ENCODE measurements around the gene SP1. TPM values are rescaled to one million over a fixed set of nuclear protein-coding genes. Genes with fewer than 3 reads are reported as not detected.
"Not testable (repeated sequence)": the region's sequence is repeated elsewhere in the genome, so short reads cannot be mapped to it uniquely, and the experiment has no call there.

The SP1 gene
- total RNA-seq, 1 donor from 2014 or later = 65.6 TPM

DNA sequence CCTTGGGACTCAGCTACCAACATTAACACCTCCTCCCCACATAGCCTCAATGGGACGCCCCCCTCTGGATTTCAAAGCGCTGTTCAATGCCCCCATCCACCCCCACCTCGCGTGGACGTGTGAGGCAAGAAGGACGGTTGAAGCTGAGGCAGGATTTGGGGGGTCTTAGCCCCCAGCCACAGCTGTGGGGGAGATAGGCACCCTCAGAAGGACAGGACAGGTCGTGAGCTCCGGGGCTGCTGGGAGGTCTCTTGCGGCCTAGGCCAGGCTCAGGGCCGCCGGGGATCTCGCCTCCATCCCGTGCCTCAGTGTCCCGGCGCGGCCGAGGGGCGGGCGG, 35.5 kb upstream of the SP1 start:
- peak overlapping the region; percentile 61 for H3K4me3 Mint-ChIP-seq
- no peaks in the 10 kb centered on the region for H3K36me3 Mint-ChIP-seq (ENCODE audit: low read depth)
- H3K9me3 Mint-ChIP-seq = no peaks in the 10 kb centered on the region
- intact Hi-C loops (cut with micrococcal nuclease) = no loop called here
- peak overlapping the region; percentile 64 for H3K27ac Mint-ChIP-seq
- no peak for DNase-seq (ENCODE audit: low spot score)
- peaks cover 15% of the 10 kb centered on the region for H3K27me3 Mint-ChIP-seq (ENCODE audit: insufficient read depth)
- H3K4me1 Mint-ChIP-seq (ENCODE audit: low read depth) = peaks cover 23% of the 10 kb centered on the region

DNA sequence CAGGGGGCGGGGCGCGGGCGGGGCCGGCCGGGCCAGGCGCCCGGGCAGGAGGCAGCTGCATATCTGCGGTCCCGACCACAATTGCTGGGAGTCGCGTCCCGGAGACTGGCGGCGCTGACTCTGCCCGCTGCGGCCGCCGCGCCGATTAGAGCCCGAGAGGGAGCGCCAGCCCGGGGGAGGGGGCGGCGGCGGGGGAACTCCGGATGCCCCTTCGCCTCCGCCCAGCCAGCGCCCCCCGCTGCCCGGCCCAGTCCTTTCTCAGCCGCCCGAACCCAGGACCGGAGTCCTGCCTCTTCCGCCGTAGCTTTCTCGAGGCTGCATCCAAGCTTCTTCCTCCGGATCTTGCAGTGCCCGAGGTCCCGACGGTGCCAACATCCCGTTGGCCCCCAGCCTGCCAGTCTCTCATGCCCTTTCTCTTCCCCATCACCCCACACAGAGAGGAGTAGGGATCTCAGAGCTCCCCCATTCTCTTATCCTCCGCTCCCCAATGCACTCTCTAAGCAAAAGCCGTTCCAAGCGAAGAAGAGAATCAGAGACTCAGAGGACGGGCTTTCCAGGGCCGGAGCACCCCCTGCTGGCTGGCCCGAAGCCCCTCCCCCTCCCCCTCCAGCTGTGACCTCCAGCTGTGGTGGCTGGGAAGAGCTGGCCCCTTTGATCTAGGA, 35.0 kb upstream of the SP1 start:
- Mint-ChIP-seq H3K4me3 (peak overlapping the region; percentile 99), H3K4me1 (ENCODE audit: low read depth) (peaks cover 23% of the 10 kb centered on the region), H3K9me3 (no peaks in the 10 kb centered on the region), H3K27ac (peak overlapping the region; percentile 96), H3K36me3 (ENCODE audit: low read depth) (no peaks in the 10 kb centered on the region), H3K27me3 (ENCODE audit: insufficient read depth) (peaks cover 12% of the 10 kb centered on the region)
- DNase-seq (ENCODE audit: low spot score) = peak; percentile 41
- intact Hi-C loops (cut with micrococcal nuclease) = loop anchor here (1.0 kb wide), 3 partner anchors 21 to 186 kb away; no protein-coding TSS in a partner anchor

DNA sequence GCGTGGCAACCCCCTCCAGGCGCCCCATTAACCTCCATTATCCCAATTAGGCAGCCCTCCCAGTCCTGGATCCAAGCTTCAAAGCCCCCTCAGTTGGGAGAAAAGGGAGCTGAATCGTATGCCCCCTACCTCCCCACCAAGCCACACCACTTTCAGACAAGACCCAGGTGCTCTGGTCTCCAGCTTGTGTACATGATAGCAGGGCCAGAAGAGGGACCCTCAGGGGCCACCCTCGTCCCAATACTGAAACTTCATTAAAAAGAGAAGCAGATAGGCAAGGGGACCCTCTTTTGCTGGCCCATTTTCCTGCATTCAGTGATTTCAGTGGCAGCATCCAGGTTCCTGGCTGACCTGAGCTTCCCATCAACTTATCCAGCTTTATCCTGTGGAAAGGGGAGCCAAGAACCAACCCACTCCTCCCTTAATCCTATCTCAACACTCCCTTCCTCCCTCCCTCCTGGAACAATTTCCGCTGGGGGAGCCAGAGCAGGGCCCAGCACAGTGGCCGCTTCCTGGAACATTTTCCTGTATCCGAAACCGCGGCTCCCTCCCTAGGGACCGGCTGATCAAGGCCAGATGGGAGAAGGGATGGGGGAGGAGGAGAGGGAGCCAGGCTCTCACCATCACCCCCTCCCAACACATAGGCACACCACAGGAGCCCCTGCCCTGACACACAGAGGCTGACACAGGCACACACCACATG, 34.3 kb upstream of the SP1 start:
- DNase-seq (ENCODE audit: low spot score) = no peak
- no peaks in the 10 kb centered on the region for H3K36me3 Mint-ChIP-seq (ENCODE audit: low read depth)
- H3K27ac Mint-ChIP-seq = peak overlapping the region; percentile 29
- peaks cover 8% of the 10 kb centered on the region for H3K27me3 Mint-ChIP-seq (ENCODE audit: insufficient read depth)
- peak overlapping the region; percentile 99 for H3K4me3 Mint-ChIP-seq
- H3K4me1 Mint-ChIP-seq (ENCODE audit: low read depth) = peaks cover 23% of the 10 kb centered on the region
- H3K9me3 Mint-ChIP-seq = no peaks in the 10 kb centered on the region
- intact Hi-C loops (cut with micrococcal nuclease) = loop anchor here (1.0 kb wide), 3 partner anchors 21 to 186 kb away; no protein-coding TSS in a partner anchor

DNA sequence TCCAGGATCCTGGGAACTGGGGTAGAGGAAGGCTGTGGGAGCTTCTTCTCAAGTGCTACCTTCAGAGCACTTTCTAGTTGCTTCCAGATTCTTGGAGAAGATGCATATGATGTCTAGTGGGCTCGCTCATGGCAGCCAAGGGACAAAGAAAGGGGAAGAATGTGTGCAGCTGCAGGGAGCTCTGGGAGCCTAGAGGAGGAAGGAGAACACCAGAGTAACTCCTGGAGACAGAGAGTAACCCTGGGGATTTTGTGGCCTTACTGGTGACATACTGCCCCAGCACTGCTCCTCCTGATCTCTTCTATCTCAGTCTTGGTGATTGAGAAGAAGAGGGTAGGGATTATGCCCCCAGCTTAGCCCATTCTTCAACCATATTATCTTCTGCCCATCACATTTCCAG, 33.5 kb upstream of the SP1 start:
- H3K27ac Mint-ChIP-seq = no peak overlapping the region
- H3K27me3 Mint-ChIP-seq (ENCODE audit: insufficient read depth) = peaks cover 7% of the 10 kb centered on the region
- no peaks in the 10 kb centered on the region for H3K36me3 Mint-ChIP-seq (ENCODE audit: low read depth)
- intact Hi-C loops (cut with micrococcal nuclease) = no loop called here
- DNase-seq (ENCODE audit: low spot score) = no peak
- H3K4me1 Mint-ChIP-seq (ENCODE audit: low read depth) = peaks cover 23% of the 10 kb centered on the region
- H3K9me3 Mint-ChIP-seq = no peaks in the 10 kb centered on the region
- H3K4me3 Mint-ChIP-seq = no peak overlapping the region

DNA sequence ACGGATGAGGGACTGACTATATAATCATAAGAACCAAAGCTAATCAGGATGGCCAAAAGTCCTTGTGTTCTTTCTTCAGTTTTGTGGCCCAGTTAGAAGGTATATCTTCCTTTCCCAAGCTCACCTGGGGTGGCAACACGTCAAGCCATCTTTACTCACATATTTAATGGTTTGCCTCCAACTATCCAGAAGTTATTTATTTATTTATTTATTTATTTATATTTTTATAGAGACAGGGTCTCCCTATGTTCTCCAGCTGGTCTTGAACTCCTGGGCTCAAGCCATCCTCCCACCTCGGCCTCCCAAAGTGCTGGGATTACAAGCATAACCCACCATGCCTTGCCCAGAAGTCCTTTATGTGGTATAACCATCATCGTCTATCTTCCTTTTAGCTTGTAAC, 32.1 kb upstream of the SP1 start:
- intact Hi-C loops (cut with micrococcal nuclease) = no loop called here
- no peak for DNase-seq (ENCODE audit: low spot score)

DNA sequence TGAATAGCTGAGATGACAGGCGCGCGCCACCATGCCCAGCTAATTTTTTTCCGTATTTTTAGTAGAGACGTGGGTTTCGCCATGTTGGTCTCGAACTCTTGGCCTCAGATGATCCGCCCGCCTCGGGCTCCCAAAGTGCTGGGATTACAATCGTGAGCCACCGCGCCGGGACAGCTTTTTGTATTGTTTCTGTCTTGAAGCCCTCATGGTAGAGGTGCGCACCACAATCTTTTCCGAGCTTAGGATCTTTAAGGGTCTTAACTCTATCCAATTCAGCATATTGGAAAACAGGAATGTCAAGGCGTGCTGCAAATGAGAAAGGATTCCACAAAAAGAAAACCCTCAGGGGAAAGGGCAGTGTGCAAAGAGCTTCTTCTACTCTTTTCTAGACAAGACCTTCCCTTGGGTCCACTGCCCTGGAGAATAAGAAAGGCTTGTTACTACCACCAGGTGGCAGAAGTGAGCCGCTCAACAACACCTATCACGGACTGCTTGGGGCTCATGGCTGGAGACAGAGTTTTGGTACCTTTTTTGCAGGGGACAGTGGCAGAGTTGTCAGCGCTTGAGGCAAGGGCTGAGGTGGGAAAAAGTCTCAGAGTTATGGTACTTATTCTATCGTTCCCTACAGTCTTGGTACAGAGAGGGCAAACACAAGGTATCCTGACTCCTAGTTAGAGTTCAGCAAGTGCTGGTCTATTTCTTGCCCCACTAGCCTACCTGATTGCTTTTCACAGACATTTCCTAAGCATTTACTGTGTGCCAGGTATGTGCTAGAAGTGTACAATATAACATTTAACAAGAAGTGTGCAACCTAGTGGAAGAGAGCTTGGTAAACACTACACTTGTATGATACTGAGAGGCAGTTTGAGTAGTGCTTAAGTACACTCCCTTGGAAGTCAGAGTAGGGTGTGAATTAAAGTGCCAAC, 27.4 kb upstream of the SP1 start:
- Mint-ChIP-seq H3K4me3 (no peak overlapping the region), H3K27ac (peak overlapping the region; percentile 47), H3K36me3 (ENCODE audit: low read depth) (no peaks in the 10 kb centered on the region), H3K4me1 (ENCODE audit: low read depth) (peaks cover 10% of the 10 kb centered on the region), H3K27me3 (ENCODE audit: insufficient read depth) (no peaks in the 10 kb centered on the region), H3K9me3 (no peaks in the 10 kb centered on the region)
- DNase-seq (ENCODE audit: low spot score) = peak; percentile 78
- intact Hi-C loops (cut with micrococcal nuclease) = loop anchor here (1.0 kb wide), 5 partner anchors 30 to 156 kb away; partner anchors contain the start of gene PRR13

More for the DNA sequence above, 32.1 kb upstream of the SP1 start:
- peaks cover 4% of the 10 kb centered on the region for H3K27me3 Mint-ChIP-seq (ENCODE audit: insufficient read depth)
- no peaks in the 10 kb centered on the region for H3K36me3 Mint-ChIP-seq (ENCODE audit: low read depth)
- peaks cover 30% of the 10 kb centered on the region for H3K4me1 Mint-ChIP-seq (ENCODE audit: low read depth)
- no peaks in the 10 kb centered on the region for H3K9me3 Mint-ChIP-seq
- H3K4me3 Mint-ChIP-seq = no peak overlapping the region
- H3K27ac Mint-ChIP-seq = no peak overlapping the region

DNA sequence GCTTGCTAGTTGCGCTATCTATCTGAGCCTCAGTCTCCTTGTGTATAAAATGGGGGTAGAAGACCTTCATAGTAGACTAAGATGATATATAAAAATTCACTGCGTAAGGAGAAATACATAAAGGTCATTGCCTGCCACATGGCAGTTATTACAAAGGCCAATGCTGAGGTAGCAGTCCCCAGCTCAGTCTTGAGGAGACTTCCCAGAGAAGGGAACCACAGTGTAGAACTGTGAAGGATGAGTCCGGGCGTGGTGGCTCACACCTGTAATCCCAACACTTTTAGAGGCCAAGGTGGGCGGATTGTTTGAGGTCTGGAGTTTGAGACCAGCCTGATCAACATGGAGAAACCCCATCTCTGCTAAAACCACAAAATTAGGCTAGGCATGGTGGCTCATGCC, 26.7 kb upstream of the SP1 start:
- no peak for DNase-seq (ENCODE audit: low spot score)
- Mint-ChIP-seq H3K36me3 (ENCODE audit: low read depth) (no peaks in the 10 kb centered on the region), H3K27ac (no peak overlapping the region), H3K27me3 (ENCODE audit: insufficient read depth) (no peaks in the 10 kb centered on the region), H3K4me1 (ENCODE audit: low read depth) (peaks cover 10% of the 10 kb centered on the region), H3K4me3 (no peak overlapping the region), H3K9me3 (no peaks in the 10 kb centered on the region)
- intact Hi-C loops (cut with micrococcal nuclease) = no loop called here

DNA sequence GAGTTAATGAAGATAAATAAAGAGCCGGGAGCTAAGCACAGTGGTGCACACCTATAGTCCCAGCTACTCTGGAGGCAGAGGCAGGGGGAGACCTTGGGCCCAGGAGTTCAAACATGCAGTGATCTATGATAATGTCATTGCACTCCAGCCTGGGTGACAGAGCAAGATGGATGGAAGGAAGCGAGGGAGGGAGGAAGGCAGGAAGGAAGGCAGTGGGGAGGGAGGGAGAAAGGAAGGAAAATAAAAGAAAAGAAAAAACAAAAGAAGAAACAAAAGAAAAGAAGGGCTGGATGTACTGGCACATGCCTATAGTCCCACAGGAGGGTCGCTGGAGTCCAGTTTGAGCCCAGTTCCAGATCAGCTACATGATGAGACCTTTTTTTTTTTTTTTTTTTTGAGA, 24.9 kb upstream of the SP1 start:
- Mint-ChIP-seq H3K36me3 (ENCODE audit: low read depth) (no peaks in the 10 kb centered on the region), H3K9me3 (no peaks in the 10 kb centered on the region), H3K27ac (no peak overlapping the region), H3K4me3 (no peak overlapping the region), H3K27me3 (ENCODE audit: insufficient read depth) (no peaks in the 10 kb centered on the region), H3K4me1 (ENCODE audit: low read depth) (peaks cover 10% of the 10 kb centered on the region)
- intact Hi-C loops (cut with micrococcal nuclease) = no loop called here
- DNase-seq (ENCODE audit: low spot score) = no peak

DNA sequence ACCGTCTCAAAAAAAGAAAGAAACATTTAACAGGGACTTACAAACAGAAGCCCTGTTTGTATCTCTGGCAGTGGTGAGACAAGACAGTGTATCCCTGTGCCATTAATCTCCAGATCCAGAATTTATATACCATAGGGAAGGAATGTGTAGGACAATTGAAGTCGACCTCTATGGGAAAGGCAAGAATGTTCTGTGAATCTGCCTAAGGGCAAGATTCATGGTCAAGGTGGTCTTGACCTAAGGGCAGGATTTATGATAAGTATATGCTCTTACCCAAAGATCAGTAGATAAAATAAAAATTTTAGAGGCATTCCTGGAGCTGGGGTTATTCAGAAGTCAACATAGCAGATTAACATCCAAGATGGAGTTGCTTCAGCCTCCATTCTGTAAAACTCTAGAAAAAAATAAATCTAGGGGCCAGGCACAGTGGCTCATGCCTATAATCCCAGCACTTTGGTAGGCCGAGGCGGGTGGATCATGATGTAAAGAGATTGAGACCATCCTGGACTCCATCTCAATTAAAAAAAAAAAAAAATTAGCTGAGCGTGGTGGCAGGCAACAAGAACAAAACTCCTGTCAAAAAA, 21.0 kb upstream of the SP1 start:
- Mint-ChIP-seq H3K9me3 (no peaks in the 10 kb centered on the region), H3K4me3 (no peak overlapping the region), H3K4me1 (ENCODE audit: low read depth) (no peaks in the 10 kb centered on the region), H3K27me3 (ENCODE audit: insufficient read depth) (no peaks in the 10 kb centered on the region), H3K36me3 (ENCODE audit: low read depth) (no peaks in the 10 kb centered on the region), H3K27ac (no peak overlapping the region)
- DNase-seq (ENCODE audit: low spot score) = no peak
- intact Hi-C loops (cut with micrococcal nuclease) = no loop called here

DNA sequence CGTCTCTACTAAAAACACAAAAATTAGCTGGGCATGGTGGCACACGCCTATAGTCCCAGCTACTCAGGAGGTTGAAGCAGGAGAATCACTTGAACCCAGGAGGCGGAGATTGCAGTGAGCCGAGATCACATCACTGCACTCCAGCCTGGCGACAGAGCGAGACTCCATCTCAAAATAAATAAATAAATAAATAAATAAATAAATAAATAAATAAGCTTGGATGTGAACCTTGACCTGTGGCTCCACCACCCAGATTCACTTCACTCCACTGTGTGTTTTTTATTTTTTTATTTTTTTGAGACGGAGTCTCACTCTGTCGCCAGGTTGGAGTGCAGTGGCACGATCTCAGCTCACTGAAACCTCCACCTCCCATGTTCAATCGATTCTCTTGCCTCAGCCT, 18.3 kb upstream of the SP1 start:
- H3K9me3 Mint-ChIP-seq; H3K36me3 Mint-ChIP-seq (ENCODE audit: low read depth); H3K27ac Mint-ChIP-seq; intact Hi-C loops (cut with micrococcal nuclease); H3K4me3 Mint-ChIP-seq; H3K4me1 Mint-ChIP-seq (ENCODE audit: low read depth); DNase-seq (ENCODE audit: low spot score); H3K27me3 Mint-ChIP-seq (ENCODE audit: insufficient read depth): not testable (repeated sequence)

DNA sequence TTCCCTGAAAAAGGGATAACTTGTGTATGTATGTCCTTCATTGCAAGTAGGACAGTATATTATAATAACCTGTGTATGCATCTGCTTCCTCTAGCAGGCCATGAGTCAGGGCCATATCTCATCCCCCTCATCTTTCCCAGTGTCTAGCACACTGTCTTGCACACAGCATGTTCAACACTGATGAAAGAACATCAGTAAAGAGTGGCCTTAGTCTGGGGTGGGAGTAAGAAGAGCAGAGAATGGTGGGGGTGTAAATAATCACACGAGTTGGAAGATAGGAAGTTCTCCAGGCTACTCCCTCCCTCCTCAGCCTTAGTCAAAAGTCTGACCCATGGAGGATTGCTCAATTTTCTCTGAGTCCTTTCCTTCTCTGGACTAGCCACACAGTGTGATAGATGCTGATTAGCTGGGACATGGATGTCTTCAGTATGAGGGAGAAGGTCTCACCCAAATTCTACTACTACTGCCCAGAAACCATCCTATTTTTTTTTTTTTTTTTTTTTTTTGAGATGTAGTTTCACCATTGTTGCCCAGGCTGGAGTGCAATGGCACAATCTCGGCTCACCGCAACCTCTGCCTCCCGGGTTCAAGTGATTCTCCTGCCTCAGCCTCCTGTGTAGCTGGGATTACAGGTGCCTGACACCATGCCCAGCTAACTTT, 14.6 kb upstream of the SP1 start:
- no peak for DNase-seq (ENCODE audit: low spot score)
- Mint-ChIP-seq H3K4me3 (no peak overlapping the region), H3K27me3 (ENCODE audit: insufficient read depth) (no peaks in the 10 kb centered on the region), H3K4me1 (ENCODE audit: low read depth) (peaks cover 6% of the 10 kb centered on the region), H3K36me3 (ENCODE audit: low read depth) (no peaks in the 10 kb centered on the region), H3K9me3 (no peaks in the 10 kb centered on the region), H3K27ac (peak overlapping the region; percentile 26)
- intact Hi-C loops (cut with micrococcal nuclease) = no loop called here

DNA sequence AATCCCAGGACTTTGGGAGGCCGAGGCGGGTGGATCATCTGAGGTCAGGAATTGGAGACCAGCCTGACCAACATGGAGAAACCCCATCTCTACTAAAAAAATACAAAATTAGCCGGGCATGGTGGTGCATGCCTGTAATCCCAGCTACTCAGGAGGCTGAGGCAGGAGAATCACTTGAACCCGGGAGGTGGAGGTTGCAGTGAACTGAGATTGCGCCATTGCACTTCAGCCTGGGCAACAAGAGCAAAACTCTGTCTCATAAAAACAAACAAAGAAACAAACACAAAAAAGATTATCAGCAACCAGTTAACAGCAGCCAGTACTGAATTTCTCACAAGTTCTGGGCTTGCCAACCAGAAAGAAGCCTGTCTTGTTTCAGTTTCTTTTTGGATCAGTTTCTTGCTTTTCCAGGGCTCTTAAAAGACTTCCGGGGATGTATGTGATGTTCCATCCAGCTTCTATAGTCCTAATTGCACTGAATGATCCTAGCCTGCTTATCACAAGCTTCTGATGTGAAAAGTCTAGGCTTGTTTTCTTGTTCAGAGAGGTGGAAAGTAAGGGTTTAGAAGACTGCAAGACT, 6.3 kb upstream of the SP1 start:
- Mint-ChIP-seq H3K4me1 (ENCODE audit: low read depth) (peaks cover 36% of the 10 kb centered on the region), H3K27ac (peak overlapping the region; percentile 82), H3K4me3 (peak overlapping the region; percentile 19)
- not testable (repeated sequence) for H3K27me3 Mint-ChIP-seq (ENCODE audit: insufficient read depth); H3K9me3 Mint-ChIP-seq; H3K36me3 Mint-ChIP-seq (ENCODE audit: low read depth); DNase-seq (ENCODE audit: low spot score)
- intact Hi-C loops (cut with micrococcal nuclease) = loop anchor here (2.0 kb wide), 1 partner anchor 353 kb away; the partner anchor contains the start of gene CALCOCO1
